CD14-positive monocyte (primary cell): ENCODE results near the gene PPM1G. TPM values are rescaled to one million over a fixed set of nuclear protein-coding genes. Genes with fewer than 3 reads are reported as not detected.
A peak's percentile ranks its signal among the peaks of the same experiment; 100 is the strongest.

Source experiments
- DNase-seq, 3 donors: peaks; one replicate each; pipeline ENCODE4 v3.0.0-alpha.2; 2011 to 2022
- H2AFZ ChIP-seq: 2 replicates; pipeline ENCODE4 v1.6.0; 2012; ENCODE audit warnings: mild to moderate bottlenecking, low read depth, low read length, inconsistent platforms; ENCODE audit not compliant: insufficient read depth, poor library complexity, severe bottlenecking
- H3K27ac ChIP-seq, 2 donors: 1 replicate in 1 of 2; 2 replicates in 1 of 2; pipeline ENCODE4 v1.5.1; 2012 to 2013; ENCODE audit warnings: low read length in 2 of 2, control low read depth in 1 of 2, inconsistent platforms in 1 of 2, low read depth in 1 of 2, mild to moderate bottlenecking in 1 of 2
- H3K27me3 ChIP-seq, 2 donors: one replicate each; pipeline versions ENCODE4 v1.6.0 to v1.6.1; 2011 to 2013; ENCODE audit warnings: low read length in 2 of 2; ENCODE audit not compliant: control insufficient read depth in 2 of 2, insufficient read depth in 2 of 2
- H3K36me3 ChIP-seq, 2 donors: replicated peaks in 1 of 2; 1 replicate in 1 of 2; 2 replicates in 1 of 2; pipeline versions ENCODE4 v1.5.1 to v1.6.1; 2012 to 2013; ENCODE audit warnings: low read length in 2 of 2, control low read depth in 1 of 2, inconsistent platforms in 1 of 2, mild to moderate bottlenecking in 1 of 2; ENCODE audit not compliant: insufficient read depth in 2 of 2, control insufficient read depth in 1 of 2
- H3K4me1 ChIP-seq, 2 donors: 1 replicate in 1 of 2; 2 replicates in 1 of 2; pipeline versions ENCODE4 v1.5.1 to v1.6.1; 2012 to 2013; ENCODE audit warnings: low read length in 2 of 2, control low read depth in 1 of 2, inconsistent platforms in 1 of 2, mild to moderate bottlenecking in 1 of 2, moderate library complexity in 1 of 2; ENCODE audit not compliant: insufficient read depth in 2 of 2, control insufficient read depth in 1 of 2
- H3K4me2 ChIP-seq: replicated peaks from 2 replicates; pipeline ENCODE3; 2012; ENCODE audit warnings: low read length, moderate library complexity, mild to moderate bottlenecking; ENCODE audit not compliant: poor library complexity, severe bottlenecking; ENCODE audit errors: extremely low read depth
- H3K4me3 ChIP-seq, 3 experiments: fragments of 200-600 bp in 1 of 3; sonication (generic) in 1 of 3; replicated peaks in 1 of 3; 1 replicate in 2 of 3; 2 replicates in 1 of 3; pipeline ENCODE4 v1.5.1; 2011 to 2013; ENCODE audit warnings: low read length in 3 of 3, mild to moderate bottlenecking in 3 of 3, control low read depth in 2 of 3, low read depth in 2 of 3, inconsistent platforms in 1 of 3, moderate library complexity in 1 of 3
- H3K79me2 ChIP-seq: 2 replicates; pipeline ENCODE4 v1.6.0; 2012; ENCODE audit warnings: mild to moderate bottlenecking, control low read depth, inconsistent platforms, low read length, moderate library complexity; ENCODE audit not compliant: insufficient read depth
- H3K9ac ChIP-seq: 2 replicates; pipeline ENCODE4 v1.6.0; 2017; ENCODE audit warnings: low read length, mild to moderate bottlenecking; ENCODE audit not compliant: insufficient read depth, poor library complexity, severe bottlenecking
- H3K9me3 ChIP-seq, 2 donors: replicated peaks in 1 of 2; 1 replicate in 1 of 2; 2 replicates in 1 of 2; pipeline versions ENCODE4 v1.5.1 to v1.6.1; 2012 to 2013; ENCODE audit warnings: low read length in 2 of 2, control low read depth in 1 of 2; ENCODE audit not compliant: control insufficient read depth in 1 of 2, insufficient read depth in 1 of 2
- H4K20me1 ChIP-seq: 2 replicates; pipeline ENCODE4 v1.6.0; 2012; ENCODE audit warnings: mild to moderate bottlenecking, low read length, control low read depth, moderate library complexity; ENCODE audit not compliant: insufficient read depth
- H3K27ac Mint-ChIP-seq, 7 donors: one replicate each; pipeline ENCODE4 v1.8.0; 2020; ENCODE audit warnings: mild to moderate bottlenecking in 7 of 7, mixed read lengths in 7 of 7, moderate library complexity in 6 of 7, inconsistent platforms in 2 of 7
- H3K27me3 Mint-ChIP-seq, 3 donors: one replicate each; pipeline ENCODE4 v1.8.0; 2021 to 2022; ENCODE audit warnings: low read depth in 3 of 3, mild to moderate bottlenecking in 3 of 3, mixed read lengths in 3 of 3, moderate library complexity in 3 of 3, inconsistent platforms in 1 of 3
- H3K36me3 Mint-ChIP-seq, 2 donors: one replicate each; pipeline ENCODE4 v1.8.0; 2020; ENCODE audit warnings: mixed read lengths in 2 of 2, inconsistent platforms in 1 of 2, mild to moderate bottlenecking in 1 of 2
- H3K4me1 Mint-ChIP-seq: one replicate; pipeline ENCODE4 v1.8.0; 2020; ENCODE audit warnings: mild to moderate bottlenecking, mixed read lengths
- H3K4me3 Mint-ChIP-seq, 2 donors: one replicate each; pipeline ENCODE4 v1.8.0; 2020; ENCODE audit warnings: mild to moderate bottlenecking in 2 of 2, mixed read lengths in 2 of 2, moderate library complexity in 1 of 2
- H3K9me3 Mint-ChIP-seq, 7 donors: one replicate each; pipeline ENCODE4 v1.8.0; 2020 to 2022; ENCODE audit warnings: mixed read lengths in 7 of 7, mild to moderate bottlenecking in 6 of 7, moderate library complexity in 6 of 7, inconsistent platforms in 2 of 7
- CTCF ChIP-seq: fragments of 200-600 bp; IDR thresholded peaks from one replicate; pipeline ENCODE4 v1.8.0; 2022; ENCODE audit warnings: antibody characterized with exemption, mild to moderate bottlenecking
- WGBS: methylation state at CpG from one replicate; pipeline ENCODE4 v1.1.5; 2013; ENCODE audit warnings: missing lambda C conversion rate; ENCODE audit not compliant: insufficient coverage; 5-methylcytosine and 5-hydroxymethylcytosine counted together
- intact Hi-C, 2 donors: fragments of 100-400 bp; cut with micrococcal nuclease; formaldehyde crosslinking; loops; one replicate each; pipeline versions ENCODE4 v1.15.0 to v1.15.1; 2023
- polyA plus RNA-seq, 3 donors: library from polyadenylated mRNA; depleted of rRNA in 1 of 3; unstranded in 2 of 3; stranded (reverse) in 1 of 3; fragments of 300-500 nt in 2 of 3; fragments of >200 nt in 1 of 3; fragmentation: Illumina TruSeq in 2 of 3; gene quantifications; 1 replicate in 2 of 3; 2 replicates in 1 of 3; pipeline ENCODE4 v1.2.3, GENCODE V29; 2012 to 2021

Gene PPM1G
- polyA plus RNA-seq, 3 donors = 31.9 to 54.3 (median 47.3) TPM

GRCh38 chr2:27335311-27335710 is 74.1 kb downstream of the PPM1G start:
- Mint-ChIP-seq H3K36me3 (peaks cover 65 to 88% of the 10 kb centered on the region in 2 donors), H3K4me1 (no peaks in the 10 kb centered on the region), H3K27me3 (no peaks in the 10 kb centered on the region), H3K27ac (peak overlapping the region in 2 of 7 donors; percentile 2 to 22), H3K9me3 (no peaks in the 10 kb centered on the region), H3K4me3 (no peak overlapping the region)
- Histone ChIP-seq H3K9me3 (no peaks in the 10 kb centered on the region), H2AFZ (no peak overlapping the region), H3K4me1 (no peaks in the 10 kb centered on the region), H3K4me3 (no peak overlapping the region), H4K20me1 (no peaks in the 10 kb centered on the region), H3K27ac (no peak overlapping the region), H3K36me3 (peaks cover 86 to 92% of the 10 kb centered on the region in 2 donors), H3K9ac (no peak overlapping the region), H3K4me2 (no peak overlapping the region), H3K79me2 (no peaks in the 10 kb centered on the region), H3K27me3 (no peaks in the 10 kb centered on the region)
- no peak for TF ChIP-seq CTCF
- intact Hi-C loops = no loop called here
- DNase-seq = no peak
- WGBS = 93% methylated on average over 3 of the region's 3 CpGs

Other genes starting within 250 kb of the PPM1G start
- 100 to 1,000 TPM; 120 to 298 (median 287) TPM for gene ATRAID, start 197.6 kb downstream of the PPM1G start, polyA plus RNA-seq
- gene SLC5A6, start 197.3 kb downstream of the PPM1G start, polyA plus RNA-seq = 10 to 100 TPM in 2 of 3 donors, 1 to 10 TPM in 1; 8.1 to 21.7 (median 10.2) TPM
- 10 to 100 TPM in 1 of 3 donors, 1 to 10 TPM in 1, under 1 TPM in 1; 0.71 to 17.3 (median 1.7) TPM for gene CAD, start 192.2 kb downstream of the PPM1G start, polyA plus RNA-seq
- gene SLC30A3, start 146.5 kb downstream of the PPM1G start, polyA plus RNA-seq = under 1 TPM in 1 of 3 donors, not detected in 2; 0.08 TPM
- gene DNAJC5G, start 134.2 kb downstream of the PPM1G start, polyA plus RNA-seq = not detected
- not detected for gene TRIM54, start 127.2 kb downstream of the PPM1G start, polyA plus RNA-seq
- 1 to 10 TPM in 1 of 3 donors, under 1 TPM in 2; 0.39 to 2.2 (median 0.60) TPM for gene UCN, start 101.1 kb downstream of the PPM1G start, polyA plus RNA-seq
- gene MPV17, start 86.5 kb downstream of the PPM1G start, polyA plus RNA-seq = 100 to 1,000 TPM; 136 to 160 (median 160) TPM
- gene GTF3C2, start 52.8 kb downstream of the PPM1G start, polyA plus RNA-seq = 10 to 100 TPM; 34.4 to 70.8 (median 41.7) TPM
- 10 to 100 TPM; 29.5 to 42.3 (median 39.3) TPM for gene EIF2B4, start 39.3 kb downstream of the PPM1G start, polyA plus RNA-seq
- 100 to 1,000 TPM in 2 of 3 donors, 10 to 100 TPM in 1; 86.6 to 338 (median 291) TPM for gene SNX17, start 39.0 kb downstream of the PPM1G start, polyA plus RNA-seq
- gene ZNF513, start 28.9 kb downstream of the PPM1G start, polyA plus RNA-seq = 10 to 100 TPM in 1 of 3 donors, 1 to 10 TPM in 2; 2.4 to 36.8 (median 2.6) TPM
- 100 to 1,000 TPM in 2 of 3 donors, 10 to 100 TPM in 1; 95.6 to 108 (median 102) TPM for gene NRBP1, start 19.0 kb upstream of the PPM1G start, polyA plus RNA-seq
- gene KRTCAP3, start 32.8 kb upstream of the PPM1G start, polyA plus RNA-seq = 1 to 10 TPM in 1 of 3 donors, not detected in 2; 2.5 TPM
- gene IFT172, start 80.2 kb upstream of the PPM1G start, polyA plus RNA-seq = 10 to 100 TPM in 1 of 3 donors, 1 to 10 TPM in 2; 1.7 to 12.8 (median 3.6) TPM
- gene FNDC4, start 85.6 kb upstream of the PPM1G start, polyA plus RNA-seq = not detected
- not detected for gene GCKR, start 87.2 kb upstream of the PPM1G start, polyA plus RNA-seq
- gene ZNF512, start 173.5 kb upstream of the PPM1G start, polyA plus RNA-seq = 10 to 100 TPM in 2 of 3 donors, 1 to 10 TPM in 1; 6.7 to 13.1 (median 12.8) TPM
- under 1 TPM; 0.22 to 0.61 (median 0.53) TPM for gene CCDC121, start 219.4 kb upstream of the PPM1G start, polyA plus RNA-seq
- 10 to 100 TPM; 16.1 to 49.8 (median 46.8) TPM for gene GPN1, start 219.5 kb upstream of the PPM1G start, polyA plus RNA-seq